ENCODE data around the gene KIAA0232. TPM values are rescaled to one million over a fixed set of nuclear protein-coding genes. Genes with fewer than 3 reads are reported as not detected.

The KIAA0232 gene
- total and polyA plus RNA-seq, 2 of the 8 experiments (the other 6 are each of a cell fraction or from before 2014, with no cell fraction given), result 5.6 to 23.3 TPM

DNA sequence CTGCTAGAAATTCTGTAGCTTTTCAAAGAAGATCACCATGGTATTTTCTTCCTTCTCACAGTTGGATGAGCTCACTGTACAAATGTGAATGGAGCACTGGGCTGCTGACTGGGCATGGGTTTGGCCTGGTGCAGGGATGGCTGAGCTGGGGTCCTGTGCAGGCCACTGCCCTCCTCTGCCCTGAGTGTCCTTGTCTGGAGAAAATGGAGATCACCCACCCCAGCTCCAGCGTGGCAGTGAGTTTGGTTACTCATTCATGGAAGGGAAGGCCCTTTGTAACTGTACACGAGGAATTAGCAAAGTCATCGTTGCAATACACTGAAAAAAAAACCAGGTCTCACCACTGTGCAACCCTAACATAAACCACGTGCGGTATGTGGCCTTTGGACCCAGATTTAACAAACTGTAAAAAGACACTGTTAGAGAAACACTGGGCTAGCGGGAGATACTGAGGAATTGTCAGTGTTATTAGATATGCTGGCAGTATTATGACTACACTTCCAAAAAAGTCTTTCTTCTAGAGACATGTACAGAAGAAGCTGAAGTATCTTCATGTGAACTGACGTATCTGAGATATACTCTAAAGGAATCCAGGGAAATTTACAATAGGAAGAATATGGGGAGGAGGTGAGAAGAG lies 111.0 kb downstream of the KIAA0232 start:
- no peak overlapping the region for H4K8ac ChIP-seq (ENCODE audit: extremely low read depth, insufficient read depth, low read length)
- H2AK5ac ChIP-seq (ENCODE audit: low read depth, low read length), result no peak overlapping the region
- POLR2A ChIA-PET (ENCODE audit: partially characterized antibody), result interaction anchor here (0.9 to 1.9 kb wide), 2 partner anchors 15 to 18 kb away, joined by 4 to 7 read pairs; partner anchors contain the start of gene TBC1D14
- no peaks in the 10 kb centered on the region for H3K79me1 ChIP-seq (ENCODE audit: low read depth, low read length)
- no peak overlapping the region for H2BK12ac ChIP-seq (ENCODE audit: low read depth, low read length)
- CTCF ChIA-PET (ENCODE audit: partially characterized antibody), result interaction anchor here (0.6 to 3.7 kb wide), 14 partner anchors 7 to 1214 kb away, joined by 3 to 12 read pairs (median 4); partner anchors contain the start of gene TBC1D14
- H3K9me3 ChIP-seq (ENCODE audit: insufficient read depth in 2 of 2, low read depth in 1 of 2, low read length in 1 of 2), result no peaks in the 10 kb centered on the region
- H3K23me2 ChIP-seq (ENCODE audit: low read depth, low read length), result no peaks in the 10 kb centered on the region
- FAIRE-seq (no peak), DNase-seq (ENCODE audit: low read depth in 1 of 2, low spot score in 2 of 2) (no peak)
- no peak overlapping the region for H3K4me2 ChIP-seq (ENCODE audit: insufficient read depth in 1 of 2, low read depth in 2 of 2, low read length in 2 of 2)
- H3K9ac ChIP-seq (replicated peaks in 1 of 4; ENCODE audit: extremely low read depth in 1 of 4, low read depth in 3 of 4, low read length in 3 of 4), result no peak overlapping the region
- no peak overlapping the region for H3K14ac ChIP-seq (ENCODE audit: insufficient read length)
- no peaks in the 10 kb centered on the region for H3K79me2 ChIP-seq (ENCODE audit: control insufficient read depth in 1 of 2, insufficient read depth in 2 of 2, low read length in 2 of 2)
- H3K27ac ChIP-seq (ENCODE audit: low read depth, low read length), result no peak overlapping the region
- no peak overlapping the region for H2BK120ac ChIP-seq (replicated peaks; ENCODE audit: low read depth, low read length)
- no peak overlapping the region for H2AFZ ChIP-seq (ENCODE audit: low read length)
- H3K18ac ChIP-seq (ENCODE audit: extremely low read depth, low read length), result no peak overlapping the region
- 87% methylated on average over 7 of the region's 7 CpGs; no CpG with 5 or more reads in 1 of the 2 experiments for WGBS, 2 experiments (ENCODE audit: extremely low coverage in 1 of 2, insufficient coverage in 1 of 2, insufficient read length in 1 of 2, insufficient replicate concordance in 2 of 2, low coverage in 1 of 2, low lambda C conversion rate in 2 of 2, missing lambda C conversion rate in 1 of 2)
- H3K56ac ChIP-seq (replicated peaks; ENCODE audit: insufficient read length, low read depth, low read length), result no peak overlapping the region
- no peak overlapping the region for H2BK20ac ChIP-seq (ENCODE audit: low read length)
- no peak overlapping the region for H3K4me3 ChIP-seq (ENCODE audit: extremely low read depth in 1 of 4, insufficient read depth in 2 of 4, low read depth in 3 of 4, low read length in 4 of 4)
- H2BK5ac ChIP-seq (ENCODE audit: low read depth, low read length), result no peak overlapping the region
- no peaks in the 10 kb centered on the region; a peak in 1 of 7 replicates for H3K4me1 ChIP-seq (replicated peaks in 1 of 4; ENCODE audit: control insufficient read depth in 3 of 4, insufficient read depth in 4 of 4, low read length in 3 of 4)
- no peak overlapping the region for H3K4ac ChIP-seq (replicated peaks; ENCODE audit: insufficient read length, low read depth, low read length)
- H4K20me1 ChIP-seq (replicated peaks in 1 of 2; ENCODE audit: control insufficient read depth in 1 of 2, insufficient read depth in 2 of 2, low read length in 2 of 2), result no peaks in the 10 kb centered on the region
- H3K36me3 ChIP-seq (ENCODE audit: control insufficient read depth in 2 of 4, insufficient read depth in 4 of 4, low read length in 3 of 4), result no peaks in the 10 kb centered on the region
- H3K27me3 ChIP-seq (replicated peaks in 1 of 4; ENCODE audit: control insufficient read depth in 3 of 4, extremely low read depth in 1 of 4, insufficient read depth in 3 of 4, low read length in 3 of 4), result no peaks in the 10 kb centered on the region
- H3K23ac ChIP-seq (ENCODE audit: insufficient read length), result no peak overlapping the region
- H4K5ac ChIP-seq (ENCODE audit: insufficient read length, low read depth, low read length), result no peak overlapping the region
- H4K91ac ChIP-seq (replicated peaks; ENCODE audit: insufficient read length, low read length), result no peak overlapping the region
- no peak overlapping the region for H2BK15ac ChIP-seq (ENCODE audit: low read length)
- no peak for TF ChIP-seq PHF8 (conservative IDR thresholded peaks at IDR 0.05; ENCODE audit: low read depth, low read length)
- no peak for TF ChIP-seq SUZ12 (IDR thresholded peaks at IDR 0.05; ENCODE audit: low read length)
- TF ChIP-seq KDM1A (IDR thresholded peaks at IDR 0.05; ENCODE audit: borderline replicate concordance, low read length), result no peak
- no peak for TF ChIP-seq POU5F1 (IDR thresholded peaks at IDR 0.05; ENCODE audit: low read depth, low read length)
- TF ChIP-seq, protein P1, sequence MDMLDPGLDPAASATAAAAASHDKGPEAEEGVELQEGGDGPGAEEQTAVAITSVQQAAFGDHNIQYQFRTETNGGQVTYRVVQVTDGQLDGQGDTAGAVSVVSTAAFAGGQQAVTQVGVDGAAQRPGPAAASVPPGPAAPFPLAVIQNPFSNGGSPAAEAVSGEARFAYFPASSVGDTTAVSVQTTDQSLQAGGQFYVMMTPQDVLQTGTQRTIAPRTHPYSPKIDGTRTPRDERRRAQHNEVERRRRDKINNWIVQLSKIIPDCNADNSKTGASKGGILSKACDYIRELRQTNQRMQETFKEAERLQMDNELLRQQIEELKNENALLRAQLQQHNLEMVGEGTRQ (IDR thresholded peaks at IDR 0.05; ENCODE audit: low read length), result no peak
- no peak for TF ChIP-seq HDAC2 (IDR thresholded peaks at IDR 0.05; ENCODE audit: borderline replicate concordance in 1 of 2, low read depth in 2 of 2, low read length in 2 of 2)
- no peak for TF ChIP-seq RXRA (IDR thresholded peaks at IDR 0.05; ENCODE audit: insufficient read depth, low read depth, low read length)
- TF ChIP-seq, protein P2, sequence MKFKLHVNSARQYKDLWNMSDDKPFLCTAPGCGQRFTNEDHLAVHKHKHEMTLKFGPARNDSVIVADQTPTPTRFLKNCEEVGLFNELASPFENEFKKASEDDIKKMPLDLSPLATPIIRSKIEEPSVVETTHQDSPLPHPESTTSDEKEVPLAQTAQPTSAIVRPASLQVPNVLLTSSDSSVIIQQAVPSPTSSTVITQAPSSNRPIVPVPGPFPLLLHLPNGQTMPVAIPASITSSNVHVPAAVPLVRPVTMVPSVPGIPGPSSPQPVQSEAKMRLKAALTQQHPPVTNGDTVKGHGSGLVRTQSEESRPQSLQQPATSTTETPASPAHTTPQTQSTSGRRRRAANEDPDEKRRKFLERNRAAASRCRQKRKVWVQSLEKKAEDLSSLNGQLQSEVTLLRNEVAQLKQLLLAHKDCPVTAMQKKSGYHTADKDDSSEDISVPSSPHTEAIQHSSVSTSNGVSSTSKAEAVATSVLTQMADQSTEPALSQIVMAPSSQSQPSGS (IDR thresholded peaks at IDR 0.05; ENCODE audit: low read length), result no peak
- TF ChIP-seq CTBP2 (IDR thresholded peaks at IDR 0.05; ENCODE audit: borderline replicate concordance, insufficient read depth, insufficient read length, low read length), result no peak

All from H1 (cell line).